ENCODE data around the gene NCS1. TPM values are rescaled to one million over a fixed set of nuclear protein-coding genes. Genes with fewer than 3 reads are reported as not detected.

The NCS1 gene
- total and polyA plus RNA-seq, 2 of the 8 experiments (the other 6 are each of a cell fraction or from before 2014, with no cell fraction given) = 34.7 to 47.6 TPM

DNA sequence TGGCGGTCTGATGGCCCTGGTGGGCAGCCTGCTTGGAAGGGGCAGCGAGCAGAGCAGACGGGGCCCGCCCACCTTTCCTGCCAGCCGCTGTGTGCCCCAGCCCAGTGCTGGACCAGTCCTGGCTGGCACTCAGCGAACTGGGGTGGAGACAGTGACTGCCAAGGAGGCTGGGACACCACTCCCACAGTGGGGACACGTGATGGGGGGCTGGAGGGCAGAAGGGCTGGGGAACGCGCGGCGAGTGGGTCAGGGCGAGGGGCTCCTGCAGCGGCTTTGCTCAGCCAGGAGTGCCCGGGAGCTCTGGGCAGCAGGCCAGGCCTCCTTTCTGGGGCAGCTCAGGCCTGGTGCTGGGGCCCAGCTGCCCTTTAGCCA is 19.5 kb downstream of the NCS1 start:
- H2AFZ ChIP-seq (ENCODE audit: low read length) = no peak overlapping the region
- no peaks in the 10 kb centered on the region for H3K36me3 ChIP-seq (ENCODE audit: control insufficient read depth in 2 of 4, insufficient read depth in 4 of 4, low read length in 3 of 4)
- no peak overlapping the region for H3K4me3 ChIP-seq (ENCODE audit: extremely low read depth in 1 of 4, insufficient read depth in 2 of 4, low read depth in 3 of 4, low read length in 4 of 4)
- H3K9ac ChIP-seq (replicated peaks in 1 of 4; ENCODE audit: extremely low read depth in 1 of 4, low read depth in 3 of 4, low read length in 3 of 4) = no peak overlapping the region; a peak in 1 of 7 replicates
- ChIA-PET POLR2A (ENCODE audit: partially characterized antibody) (interaction anchor here (1.5 kb wide), 1 partner anchor 8 kb away, joined by 5 read pairs; no protein-coding TSS in a partner anchor), CTCF (ENCODE audit: partially characterized antibody) (interaction anchor here (1.0 to 2.2 kb wide), 4 partner anchors 9 to 84 kb away, joined by 3 to 7 read pairs (median 3); no protein-coding TSS in a partner anchor)
- H2BK20ac ChIP-seq (ENCODE audit: low read length) = no peak overlapping the region
- H3K4ac ChIP-seq (replicated peaks; ENCODE audit: insufficient read length, low read depth, low read length) = no peak overlapping the region
- no peak overlapping the region for H4K5ac ChIP-seq (ENCODE audit: insufficient read length, low read depth, low read length)
- no peak overlapping the region; the same call in 1 of the 2 replicates for H3K27ac ChIP-seq (ENCODE audit: low read depth, low read length)
- H3K23me2 ChIP-seq (ENCODE audit: low read depth, low read length) = no peaks in the 10 kb centered on the region
- peaks cover 7 to 28% of the 10 kb centered on the region in 2 experiments; a peak in 3 of 4 replicates for H3K79me2 ChIP-seq (ENCODE audit: control insufficient read depth in 1 of 2, insufficient read depth in 2 of 2, low read length in 2 of 2)
- WGBS, 2 experiments (ENCODE audit: extremely low coverage in 1 of 2, insufficient coverage in 1 of 2, insufficient read length in 1 of 2, insufficient replicate concordance in 2 of 2, low coverage in 1 of 2, low lambda C conversion rate in 2 of 2, missing lambda C conversion rate in 1 of 2) = 92% methylated on average over 14 of the region's 14 CpGs; no CpG with 5 or more reads in 1 of the 2 experiments
- H3K79me1 ChIP-seq (ENCODE audit: low read depth, low read length) = peaks cover 32% of the 10 kb centered on the region
- H3K56ac ChIP-seq (replicated peaks; ENCODE audit: insufficient read length, low read depth, low read length) = no peak overlapping the region
- H2BK5ac ChIP-seq (ENCODE audit: low read depth, low read length) = peak overlapping the region; percentile 56; the same call in 1 of the 2 replicates
- H2BK15ac ChIP-seq (ENCODE audit: low read length) = no peak overlapping the region
- no peak overlapping the region for H3K4me2 ChIP-seq (ENCODE audit: insufficient read depth in 1 of 2, low read depth in 2 of 2, low read length in 2 of 2)
- peak overlapping the region; percentile 68; the same call in 1 of the 2 replicates for H4K8ac ChIP-seq (ENCODE audit: extremely low read depth, insufficient read depth, low read length)
- no peak overlapping the region for H2BK120ac ChIP-seq (replicated peaks; ENCODE audit: low read depth, low read length)
- no peak overlapping the region for H4K91ac ChIP-seq (replicated peaks; ENCODE audit: insufficient read length, low read length)
- no peak overlapping the region for H2AK5ac ChIP-seq (ENCODE audit: low read depth, low read length)
- H3K27me3 ChIP-seq (replicated peaks in 1 of 4; ENCODE audit: control insufficient read depth in 3 of 4, extremely low read depth in 1 of 4, insufficient read depth in 3 of 4, low read length in 3 of 4) = no peaks in the 10 kb centered on the region
- FAIRE-seq (no peak), DNase-seq (ENCODE audit: low read depth in 1 of 2, low spot score in 2 of 2) (no peak)
- H4K20me1 ChIP-seq (replicated peaks in 1 of 2; ENCODE audit: control insufficient read depth in 1 of 2, insufficient read depth in 2 of 2, low read length in 2 of 2) = peaks cover 1 to 5% of the 10 kb centered on the region in 2 experiments
- H3K4me1 ChIP-seq (replicated peaks in 1 of 4; ENCODE audit: control insufficient read depth in 3 of 4, insufficient read depth in 4 of 4, low read length in 3 of 4) = peaks cover 0 to 35% (median 23%) of the 10 kb centered on the region in 4 experiments; a peak in 6 of 7 replicates
- no peak overlapping the region for H3K18ac ChIP-seq (ENCODE audit: extremely low read depth, low read length)
- no peaks in the 10 kb centered on the region for H3K9me3 ChIP-seq (ENCODE audit: insufficient read depth in 2 of 2, low read depth in 1 of 2, low read length in 1 of 2)
- H2BK12ac ChIP-seq (ENCODE audit: low read depth, low read length) = no peak overlapping the region
- H3K14ac ChIP-seq (ENCODE audit: insufficient read length) = no peak overlapping the region
- no peak overlapping the region for H3K23ac ChIP-seq (ENCODE audit: insufficient read length)
- TF ChIP-seq SIX5 (IDR thresholded peaks at IDR 0.05; ENCODE audit: low read depth, low read length) = no peak
- no peak for TF ChIP-seq SUZ12 (IDR thresholded peaks at IDR 0.05; ENCODE audit: low read length)
- TF ChIP-seq TAF1 (IDR thresholded peaks at IDR 0.05; ENCODE audit: low read depth, low read length) = no peak
- TF ChIP-seq TBP (IDR thresholded peaks at IDR 0.05; ENCODE audit: low read depth, low read length) = no peak
- TF ChIP-seq CEBPB (IDR thresholded peaks at IDR 0.05; ENCODE audit: low read depth, low read length) = no peak
- no peak for TF ChIP-seq NRF1 (IDR thresholded peaks at IDR 0.05; ENCODE audit: low read depth, low read length)
- TF ChIP-seq RFX5 (IDR thresholded peaks at IDR 0.05; ENCODE audit: borderline replicate concordance, low read depth, low read length) = no peak
- no peak for TF ChIP-seq CREB1 (IDR thresholded peaks at IDR 0.05)
- TF ChIP-seq RXRA (IDR thresholded peaks at IDR 0.05; ENCODE audit: insufficient read depth, low read depth, low read length) = no peak
- no peak for TF ChIP-seq ASH2L (IDR thresholded peaks at IDR 0.05; ENCODE audit: low read length)
- no peak for TF ChIP-seq NANOG (IDR thresholded peaks at IDR 0.05; ENCODE audit: insufficient read depth, low read depth, low read length, poor library complexity, severe bottlenecking)
- no peak for TF ChIP-seq CBX8 (IDR thresholded peaks at IDR 0.05; ENCODE audit: borderline replicate concordance, low read depth, low read length)
- TF ChIP-seq PHF8 (conservative IDR thresholded peaks at IDR 0.05; ENCODE audit: low read depth, low read length) = no peak
- TF ChIP-seq GABPA (IDR thresholded peaks at IDR 0.05; ENCODE audit: borderline replicate concordance, insufficient read depth, low read length) = no peak
- no peak for TF ChIP-seq ZNF274 (IDR thresholded peaks at IDR 0.05; ENCODE audit: borderline replicate concordance, extremely low read depth, low read length)

Measured in H1 (cell line).